Measurements from ENCODE around the gene RTCA. TPM values are rescaled to one million over a fixed set of nuclear protein-coding genes. Genes with fewer than 3 reads are reported as not detected.

RTCA gene
- total RNA-seq (2021), result 29.5 and 33.6 TPM in 2 replicates
- long read RNA-seq, transcript RTCA-203 (11 exons, 2,535 nt), result major isoform, 245 of 297 reads
- long read RNA-seq, transcript RTCA-201 (12 exons, 1,534 nt), result minor isoform, 10 of 297 reads
- long read RNA-seq, partial matches to known transcripts, result 4 of 297 reads
- long read RNA-seq, other reads (novel, unspliced or antisense), result 38 of 297 reads

GRCh38 chr1:100265931-100266740, at the start of gene RTCA:
TSS of gene RTCA (plus strand) at chr1:100266216. CDS start at chr1:100266376, 160 bp downstream.
- no CpG with 5 or more reads among the region's 53 CpGs for WGBS (ENCODE audit: extremely low coverage, insufficient read length, low lambda C conversion rate)
- Histone ChIP-seq H3K23me2 (ENCODE audit: insufficient read length, low read depth, low read length, poor library complexity, severe bottlenecking) (peaks cover 6% of the 10 kb centered on the region), H2BK5ac (ENCODE audit: insufficient read length, low read length) (no peak within 1 kb of the TSS), H3K4ac (ENCODE audit: low read depth, low read length) (no peak within 1 kb of the TSS), H3K79me1 (ENCODE audit: insufficient read depth, low read depth, low read length, poor library complexity, severe bottlenecking) (peaks cover 4% of the 10 kb centered on the region), H2BK20ac (ENCODE audit: low read depth, low read length, poor library complexity, severe bottlenecking) (no peak within 1 kb of the TSS), H3K27me3 (ENCODE audit: insufficient read depth, low read length) (no peaks in the 10 kb centered on the region), H4K20me1 (ENCODE audit: control insufficient read depth, insufficient read depth, insufficient read length) (no peaks in the 10 kb centered on the region), H3K18ac (ENCODE audit: insufficient read length, low read depth, low read length) (peak within 1 kb of the TSS; percentile 54), H3K9me3 (ENCODE audit: control insufficient read depth, low read depth, low read length) (no peaks in the 10 kb centered on the region), H3K9ac (ENCODE audit: extremely low read depth, insufficient read length, low read length) (peak within 1 kb of the TSS; percentile 83), H2AFZ (ENCODE audit: low read length) (peak within 1 kb of the TSS; percentile 70), H3K23ac (ENCODE audit: insufficient read length, low read depth, low read length) (no peak within 1 kb of the TSS), H4K8ac (replicated peaks; ENCODE audit: insufficient read length, low read depth, low read length) (no peak within 1 kb of the TSS), H2BK120ac (ENCODE audit: low read depth, low read length, poor library complexity, severe bottlenecking) (no peak within 1 kb of the TSS), H3K27ac (ENCODE audit: insufficient read length, low read depth, low read length) (no peak within 1 kb of the TSS), H3K56ac (ENCODE audit: insufficient read length, low read depth, low read length) (no peak within 1 kb of the TSS), H2BK15ac (ENCODE audit: low read depth, low read length) (no peak within 1 kb of the TSS), H3K14ac (ENCODE audit: insufficient read depth, low read length) (peak within 1 kb of the TSS; percentile 89), H3K79me2 (ENCODE audit: insufficient read depth, low read length) (no peaks in the 10 kb centered on the region), H3K4me2 (ENCODE audit: insufficient read depth, insufficient read length, low read length) (peak within 1 kb of the TSS; percentile 81), H4K5ac (ENCODE audit: insufficient read length, low read depth, low read length) (no peak within 1 kb of the TSS), H2AK5ac (ENCODE audit: insufficient read length, low read length) (no peak within 1 kb of the TSS), H3K4me1 (ENCODE audit: insufficient read depth, low read length) (no peaks in the 10 kb centered on the region), H3T11ph (ENCODE audit: low read length) (no peak within 1 kb of the TSS), H4K91ac (ENCODE audit: insufficient read length, low read depth, low read length) (no peak within 1 kb of the TSS), H2BK12ac (ENCODE audit: insufficient read length, low read depth, low read length) (no peak within 1 kb of the TSS)
- peak within 1 kb of the TSS; percentile 96 to 99 (median 98) for H3K27ac Mint-ChIP-seq
- peaks cover 41 to 61% (median 54%) of the 10 kb centered on the region in 3 experiments for H3K36me3 Mint-ChIP-seq (ENCODE audit: insufficient read depth in 1 of 3, low read depth in 3 of 3)
- peaks cover 3% of the 10 kb centered on the region for H3K27me3 Mint-ChIP-seq (ENCODE audit: low read depth)
- peak within 1 kb of the TSS; percentile 98 to 99 for H3K4me3 Mint-ChIP-seq
- peaks cover 18 to 32% of the 10 kb centered on the region in 2 experiments for H3K9me3 Mint-ChIP-seq
- peaks cover 6 to 11% of the 10 kb centered on the region in 2 experiments for H3K4me1 Mint-ChIP-seq
- peak; percentile 94 for DNase-seq
- TF ChIP-seq CTCF (conservative IDR thresholded peaks at IDR 0.05), result no peak
